Measurements from ENCODE around the gene RPS6KA1.

RPS6KA1 gene

GRCh38 chr1:26602378-26602959, 72.9 kb downstream of the RPS6KA1 start:
- Histone ChIP-seq H3F3A (ENCODE audit: control insufficient read depth, insufficient read depth) (no peaks in the 10 kb centered on the region), H3K4me3 (ENCODE audit: low read length) (no peak overlapping the region), H3K79me2 (ENCODE audit: control insufficient read depth, low read length) (no peaks in the 10 kb centered on the region), H3K4me1 (ENCODE audit: control insufficient read depth, low read length) (peaks cover 5% of the 10 kb centered on the region), H3K36me3 (ENCODE audit: control insufficient read depth, low read length) (no peaks in the 10 kb centered on the region), H3K27ac (ENCODE audit: low read depth, low read length) (no peak overlapping the region), H3K9me3 (ENCODE audit: control insufficient read depth, insufficient read depth, low read length) (no peaks in the 10 kb centered on the region), H3K27me3 (ENCODE audit: control insufficient read depth, low read length) (peaks cover 25% of the 10 kb centered on the region), H4K20me1 (ENCODE audit: control insufficient read depth, insufficient read depth, low read depth, low read length) (no peaks in the 10 kb centered on the region), H3K9me2 (replicated peaks; ENCODE audit: control insufficient read depth, low read length) (no peaks in the 10 kb centered on the region), H3K4me2 (ENCODE audit: low read length) (no peak overlapping the region)
- no peak for TF ChIP-seq EZH2phosphoT487 (IDR thresholded peaks at IDR 0.05; ENCODE audit: borderline replicate concordance, low read length)
- peak; percentile 79 for TF ChIP-seq CTCF (IDR thresholded peaks at IDR 0.05; ENCODE audit: low read depth, low read length, poor library complexity, severe bottlenecking)

GRCh38 chr1:26603856-26604255, 74.3 kb downstream of the RPS6KA1 start:
- H3K9me3 ChIP-seq (ENCODE audit: control insufficient read depth, insufficient read depth, low read length), result no peaks in the 10 kb centered on the region
- no peak for TF ChIP-seq CTCF (IDR thresholded peaks at IDR 0.05; ENCODE audit: low read depth, low read length, poor library complexity, severe bottlenecking)
- no peak for TF ChIP-seq EZH2phosphoT487 (IDR thresholded peaks at IDR 0.05; ENCODE audit: borderline replicate concordance, low read length)
- peaks cover 22% of the 10 kb centered on the region for H3K27me3 ChIP-seq (ENCODE audit: control insufficient read depth, low read length)
- H3K36me3 ChIP-seq (ENCODE audit: control insufficient read depth, low read length), result no peaks in the 10 kb centered on the region
- H3F3A ChIP-seq (ENCODE audit: control insufficient read depth, insufficient read depth), result no peaks in the 10 kb centered on the region
- no peaks in the 10 kb centered on the region for H3K9me2 ChIP-seq (replicated peaks; ENCODE audit: control insufficient read depth, low read length)
- no peaks in the 10 kb centered on the region for H3K79me2 ChIP-seq (ENCODE audit: control insufficient read depth, low read length)
- H3K4me3 ChIP-seq (ENCODE audit: low read length), result no peak overlapping the region
- no peak overlapping the region for H3K27ac ChIP-seq (ENCODE audit: low read depth, low read length)
- no peaks in the 10 kb centered on the region for H4K20me1 ChIP-seq (ENCODE audit: control insufficient read depth, insufficient read depth, low read depth, low read length)
- peaks cover 5% of the 10 kb centered on the region for H3K4me1 ChIP-seq (ENCODE audit: control insufficient read depth, low read length)
- no peak overlapping the region for H3K4me2 ChIP-seq (ENCODE audit: low read length)

- H3K9me3 ChIP-seq (ENCODE audit: control insufficient read depth, insufficient read depth, low read length), result no peaks in the 10 kb centered on the region
- H3K79me2 ChIP-seq (ENCODE audit: control insufficient read depth, low read length), result no peaks in the 10 kb centered on the region
- no peak overlapping the region for H3K27ac ChIP-seq (ENCODE audit: low read depth, low read length)
- no peaks in the 10 kb centered on the region for H3F3A ChIP-seq (ENCODE audit: control insufficient read depth, insufficient read depth)
- H3K4me2 ChIP-seq (ENCODE audit: low read length), result no peak overlapping the region
- H3K9me2 ChIP-seq (replicated peaks; ENCODE audit: control insufficient read depth, low read length), result no peaks in the 10 kb centered on the region
- no peaks in the 10 kb centered on the region for H3K36me3 ChIP-seq (ENCODE audit: control insufficient read depth, low read length)
- H3K4me3 ChIP-seq (ENCODE audit: low read length), result no peak overlapping the region
- peaks cover 4% of the 10 kb centered on the region for H3K4me1 ChIP-seq (ENCODE audit: control insufficient read depth, low read length)
- peaks cover 29% of the 10 kb centered on the region for H3K27me3 ChIP-seq (ENCODE audit: control insufficient read depth, low read length)
- TF ChIP-seq CTCF (IDR thresholded peaks at IDR 0.05; ENCODE audit: low read depth, low read length, poor library complexity, severe bottlenecking), result no peak
- no peak for TF ChIP-seq EZH2phosphoT487 (IDR thresholded peaks at IDR 0.05; ENCODE audit: borderline replicate concordance, low read length)
- H4K20me1 ChIP-seq (ENCODE audit: control insufficient read depth, insufficient read depth, low read depth, low read length), result no peaks in the 10 kb centered on the region
These were observed 77.6 kb downstream of the RPS6KA1 start for GRCh38 chr1:26607186-26607585.

All from DOHH2 (cell line).